ENCODE data around the gene RPS6KB1. TPM values are rescaled to one million over a fixed set of nuclear protein-coding genes. Genes with fewer than 3 reads are reported as not detected.

RPS6KB1 gene
- total RNA-seq, 1 experiment from 2014 or later, result 66.9 TPM

- no TSS peak for BruUV-seq (replicated peaks)
- H3K36me3 Mint-ChIP-seq (ENCODE audit: insufficient read depth, unreplicated experiment), result peaks cover 41% of the 10 kb centered on the region
- no peak overlapping the region for H3K27ac Mint-ChIP-seq (ENCODE audit: unreplicated experiment)
- no peak overlapping the region for H3K4me3 ChIP-seq (ENCODE audit: low read depth, low read length)
- no peaks in the 10 kb centered on the region for H3K27me3 ChIP-seq (replicated peaks; ENCODE audit: control insufficient read depth, insufficient read depth, low read length)
- intact Hi-C loops (cut with micrococcal nuclease; ENCODE audit: unreplicated experiment), result no loop called here
- 0 out of 2 replicates have a peak, but pooled peaks cover 1% of the 10 kb centered on the region for H3K36me3 ChIP-seq (ENCODE audit: control insufficient read depth, insufficient read depth, low read length)
- H3K9me3 ChIP-seq, result no peaks in the 10 kb centered on the region
- no peak for TF ChIP-seq CTCF (IDR thresholded peaks at IDR 0.05; ENCODE audit: insufficient read depth in 1 of 2, low read depth in 1 of 2, low read length in 1 of 2, severe bottlenecking in 1 of 2, unreplicated experiment in 1 of 2)
- peaks cover 17% of the 10 kb centered on the region for H3K4me1 ChIP-seq
- H3K4me1 Mint-ChIP-seq (ENCODE audit: low read depth, unreplicated experiment), result peaks cover 14% of the 10 kb centered on the region
- POLR2A ChIA-PET, result no interaction called here
- no peak for DNase-seq
- H3K4me3 Mint-ChIP-seq (ENCODE audit: unreplicated experiment), result no peak overlapping the region
- H3K27me3 Mint-ChIP-seq (ENCODE audit: insufficient read depth, unreplicated experiment), result no peaks in the 10 kb centered on the region
- CTCF ChIA-PET, result interaction anchor here (0.7 kb wide), 1 partner anchor 141 kb away, joined by 7 read pairs; no protein-coding TSS in a partner anchor
- H3K9me3 Mint-ChIP-seq (ENCODE audit: unreplicated experiment), result no peaks in the 10 kb centered on the region
Measured at GRCh38 chr17:59874376-59874775, 18.5 kb upstream of the RPS6KB1 start.

GRCh38 chr17:59876107-59876506, 16.8 kb upstream of the RPS6KB1 start:
- no peaks in the 10 kb centered on the region for H3K9me3 Mint-ChIP-seq (ENCODE audit: unreplicated experiment)
- Histone ChIP-seq H3K9me3 (no peaks in the 10 kb centered on the region), H3K4me1 (peaks cover 5% of the 10 kb centered on the region; the same call in 1 of the 2 replicates), H3K4me3 (ENCODE audit: low read depth, low read length) (no peak overlapping the region), H3K27me3 (replicated peaks; ENCODE audit: control insufficient read depth, insufficient read depth, low read length) (no peaks in the 10 kb centered on the region), H3K36me3 (ENCODE audit: control insufficient read depth, insufficient read depth, low read length) (0 out of 2 replicates have a peak, but pooled peaks cover 1% of the 10 kb centered on the region)
- H3K4me1 Mint-ChIP-seq (ENCODE audit: low read depth, unreplicated experiment), result peaks cover 7% of the 10 kb centered on the region
- H3K4me3 Mint-ChIP-seq (ENCODE audit: unreplicated experiment), result no peak overlapping the region
- TF ChIP-seq CTCF (IDR thresholded peaks at IDR 0.05; ENCODE audit: insufficient read depth in 1 of 2, low read depth in 1 of 2, low read length in 1 of 2, severe bottlenecking in 1 of 2, unreplicated experiment in 1 of 2), result no peak
- intact Hi-C loops (cut with micrococcal nuclease; ENCODE audit: unreplicated experiment), result no loop called here
- BruUV-seq (replicated peaks), result no TSS peak
- peaks cover 56% of the 10 kb centered on the region for H3K36me3 Mint-ChIP-seq (ENCODE audit: insufficient read depth, unreplicated experiment)
- no peak for DNase-seq
- H3K27ac Mint-ChIP-seq (ENCODE audit: unreplicated experiment), result no peak overlapping the region
- ChIA-PET POLR2A (interaction anchor here (0.6 to 0.7 kb wide), 2 partner anchors 18 to 31 kb away, joined by 3 to 4 read pairs; no protein-coding TSS in a partner anchor), CTCF (no interaction called here)
- H3K27me3 Mint-ChIP-seq (ENCODE audit: insufficient read depth, unreplicated experiment), result no peaks in the 10 kb centered on the region

GRCh38 chr17:59877965-59878364, 15.0 kb upstream of the RPS6KB1 start:
- no peak overlapping the region for H3K27ac Mint-ChIP-seq (ENCODE audit: unreplicated experiment)
- CTCF ChIA-PET, result no interaction called here

More at GRCh38 chr17:59877965-59878364, 15.0 kb upstream of the RPS6KB1 start:
- Mint-ChIP-seq H3K36me3 (ENCODE audit: insufficient read depth, unreplicated experiment) (peaks cover 63% of the 10 kb centered on the region), H3K9me3 (ENCODE audit: unreplicated experiment) (no peaks in the 10 kb centered on the region), H3K4me1 (ENCODE audit: low read depth, unreplicated experiment) (no peaks in the 10 kb centered on the region), H3K4me3 (ENCODE audit: unreplicated experiment) (no peak overlapping the region), H3K27me3 (ENCODE audit: insufficient read depth, unreplicated experiment) (no peaks in the 10 kb centered on the region)
- intact Hi-C loops (cut with micrococcal nuclease; ENCODE audit: unreplicated experiment), result no loop called here
- POLR2A ChIA-PET, result no interaction called here
- no peak for DNase-seq
- Histone ChIP-seq H3K4me1 (no peaks in the 10 kb centered on the region), H3K4me3 (ENCODE audit: low read depth, low read length) (no peak overlapping the region), H3K9me3 (no peaks in the 10 kb centered on the region), H3K36me3 (ENCODE audit: control insufficient read depth, insufficient read depth, low read length) (0 out of 2 replicates have a peak, but pooled peaks cover under 1% of the 10 kb centered on the region), H3K27me3 (replicated peaks; ENCODE audit: control insufficient read depth, insufficient read depth, low read length) (no peaks in the 10 kb centered on the region)
- BruUV-seq (replicated peaks), result no TSS peak
- no peak for TF ChIP-seq CTCF (IDR thresholded peaks at IDR 0.05; ENCODE audit: insufficient read depth in 1 of 2, low read depth in 1 of 2, low read length in 1 of 2, severe bottlenecking in 1 of 2, unreplicated experiment in 1 of 2)

Measured in Caco-2 (cell line).